Measurements from ENCODE around the gene PEAK1. TPM values are rescaled to one million over a fixed set of nuclear protein-coding genes. Genes with fewer than 3 reads are reported as not detected.

PEAK1 gene
- total and polyA plus RNA-seq, 2 donors (not counting 3 experiments of a cell fraction or from before 2014, with no cell fraction given), result 17.9 to 91.9 TPM

DNA sequence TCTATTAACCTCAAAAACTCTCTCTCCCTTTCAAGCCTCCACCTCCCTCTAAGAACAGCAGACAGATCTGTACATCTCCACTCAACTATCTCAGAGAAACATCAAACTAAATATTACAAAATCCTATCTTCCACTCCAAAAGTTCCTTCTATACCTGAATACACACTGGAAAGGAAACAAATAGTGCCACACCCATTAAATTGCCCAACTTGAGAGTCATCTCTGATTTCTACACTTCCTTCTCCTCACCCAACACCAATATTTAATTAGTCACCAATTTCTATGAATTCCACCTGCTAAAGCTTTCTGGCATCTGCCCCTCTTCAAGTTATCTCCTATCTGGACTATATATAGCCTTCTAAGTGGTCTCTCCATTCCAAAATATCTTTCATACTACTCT is 65.8 kb downstream of the PEAK1 start:
- H3K9me3 ChIP-seq (replicated peaks; ENCODE audit: control insufficient read depth, insufficient read depth, low read length), result no peaks in the 10 kb centered on the region
- H3K9ac ChIP-seq (replicated peaks; ENCODE audit: extremely low read depth, insufficient read depth, low read length), result no peak overlapping the region
- intact Hi-C loops (cut with micrococcal nuclease), result loop anchor here (10.0 kb wide), 1 partner anchor 51 kb away; no protein-coding TSS in a partner anchor
- no peak overlapping the region for H3K27ac ChIP-seq (ENCODE audit: insufficient read depth, low read depth, low read length)
- H3K4me1 ChIP-seq (ENCODE audit: control insufficient read depth, extremely low read depth, insufficient read depth, low read length), result no peaks in the 10 kb centered on the region
- no peak overlapping the region for H3K4me2 ChIP-seq (ENCODE audit: insufficient read depth, low read length)
- CTCF ChIA-PET, result no interaction called here
- FAIRE-seq (no peak), DNase-seq (ENCODE audit: low read depth, low spot score) (no peak)
- TF ChIP-seq FOS (IDR thresholded peaks at IDR 0.05; ENCODE audit: borderline replicate concordance, insufficient read depth, low read length) (no peak), MYC (IDR thresholded peaks at IDR 0.05; ENCODE audit: low read depth, low read length) (no peak)
- peaks cover 7% of the 10 kb centered on the region for H4K20me1 ChIP-seq (replicated peaks; ENCODE audit: control insufficient read depth, extremely low read depth, insufficient read depth, low read length)
- BruUV-seq (replicated peaks), result no TSS peak
- H3K4me3 ChIP-seq (replicated peaks in 1 of 3; ENCODE audit: insufficient read depth in 1 of 3, low read depth in 1 of 3, low read length in 3 of 3), result no peak overlapping the region
- H3K36me3 ChIP-seq (ENCODE audit: control insufficient read depth in 2 of 2, extremely low read depth in 1 of 2, insufficient read depth in 2 of 2, low read length in 2 of 2), result no peaks in the 10 kb centered on the region
- H3K79me2 ChIP-seq (ENCODE audit: control insufficient read depth, insufficient read depth, low read length), result peaks cover 52% of the 10 kb centered on the region
- dilution Hi-C loops (cut with MboI; ENCODE audit: extremely low pct_ligation_motif_present, low sequenced_read_pairs), result no loop called here
- H3K9me1 ChIP-seq (replicated peaks; ENCODE audit: control insufficient read depth, extremely low read depth, insufficient read depth, low read length), result no peaks in the 10 kb centered on the region
- H3K27me3 ChIP-seq (ENCODE audit: control insufficient read depth in 2 of 2, insufficient read depth in 2 of 2, low read length in 2 of 2), result no peaks in the 10 kb centered on the region
- POLR2A ChIA-PET, result no interaction called here
- H2AFZ ChIP-seq (ENCODE audit: low read depth, low read length), result no peak overlapping the region

GRCh38 chr15:77352887-77353286 is 67.0 kb downstream of the PEAK1 start:
- H4K20me1 ChIP-seq (replicated peaks; ENCODE audit: control insufficient read depth, extremely low read depth, insufficient read depth, low read length), result peaks cover 2% of the 10 kb centered on the region
- peaks cover 44% of the 10 kb centered on the region for H3K79me2 ChIP-seq (ENCODE audit: control insufficient read depth, insufficient read depth, low read length)
- no peak overlapping the region for H3K27ac ChIP-seq (ENCODE audit: insufficient read depth, low read depth, low read length)
- H3K9me1 ChIP-seq (replicated peaks; ENCODE audit: control insufficient read depth, extremely low read depth, insufficient read depth, low read length), result no peaks in the 10 kb centered on the region
- DNase-seq (ENCODE audit: low read depth, low spot score) (no peak), FAIRE-seq (no peak)
- H3K9ac ChIP-seq (replicated peaks; ENCODE audit: extremely low read depth, insufficient read depth, low read length), result no peak overlapping the region
- peaks cover 4% of the 10 kb centered on the region for H3K4me1 ChIP-seq (ENCODE audit: control insufficient read depth, extremely low read depth, insufficient read depth, low read length)
- dilution Hi-C loops (cut with MboI; ENCODE audit: extremely low pct_ligation_motif_present, low sequenced_read_pairs), result no loop called here
- H3K27me3 ChIP-seq (ENCODE audit: control insufficient read depth in 2 of 2, insufficient read depth in 2 of 2, low read length in 2 of 2), result no peaks in the 10 kb centered on the region
- no peak overlapping the region for H2AFZ ChIP-seq (ENCODE audit: low read depth, low read length)
- ChIA-PET CTCF (interaction anchor here (1.0 kb wide), 1 partner anchor 144 kb away, joined by 3 read pairs; no protein-coding TSS in a partner anchor), POLR2A (no interaction called here)
- no peaks in the 10 kb centered on the region for H3K9me3 ChIP-seq (replicated peaks; ENCODE audit: control insufficient read depth, insufficient read depth, low read length)
- TF ChIP-seq POLR2A (IDR thresholded peaks at IDR 0.05; ENCODE audit: low read depth, low read length) (no peak), MAX (IDR thresholded peaks at IDR 0.05; ENCODE audit: insufficient read depth, insufficient read length) (no peak), MYC (IDR thresholded peaks at IDR 0.05; ENCODE audit: low read depth, low read length) (no peak), EZH2 (IDR thresholded peaks at IDR 0.05; ENCODE audit: borderline replicate concordance, low read depth, low read length, severe bottlenecking) (no peak), POLR2AphosphoS5 (IDR thresholded peaks at IDR 0.05; ENCODE audit: insufficient read depth, low read depth, low read length) (no peak), FOS (IDR thresholded peaks at IDR 0.05; ENCODE audit: borderline replicate concordance, insufficient read depth, low read length) (no peak), JUN (IDR thresholded peaks at IDR 0.05; ENCODE audit: borderline replicate concordance, insufficient read depth, insufficient read length, low read depth) (no peak), GATA2 (IDR thresholded peaks at IDR 0.05; ENCODE audit: insufficient read depth, insufficient read length, low read depth, low read length) (no peak)
- TF ChIP-seq, protein P1, sequence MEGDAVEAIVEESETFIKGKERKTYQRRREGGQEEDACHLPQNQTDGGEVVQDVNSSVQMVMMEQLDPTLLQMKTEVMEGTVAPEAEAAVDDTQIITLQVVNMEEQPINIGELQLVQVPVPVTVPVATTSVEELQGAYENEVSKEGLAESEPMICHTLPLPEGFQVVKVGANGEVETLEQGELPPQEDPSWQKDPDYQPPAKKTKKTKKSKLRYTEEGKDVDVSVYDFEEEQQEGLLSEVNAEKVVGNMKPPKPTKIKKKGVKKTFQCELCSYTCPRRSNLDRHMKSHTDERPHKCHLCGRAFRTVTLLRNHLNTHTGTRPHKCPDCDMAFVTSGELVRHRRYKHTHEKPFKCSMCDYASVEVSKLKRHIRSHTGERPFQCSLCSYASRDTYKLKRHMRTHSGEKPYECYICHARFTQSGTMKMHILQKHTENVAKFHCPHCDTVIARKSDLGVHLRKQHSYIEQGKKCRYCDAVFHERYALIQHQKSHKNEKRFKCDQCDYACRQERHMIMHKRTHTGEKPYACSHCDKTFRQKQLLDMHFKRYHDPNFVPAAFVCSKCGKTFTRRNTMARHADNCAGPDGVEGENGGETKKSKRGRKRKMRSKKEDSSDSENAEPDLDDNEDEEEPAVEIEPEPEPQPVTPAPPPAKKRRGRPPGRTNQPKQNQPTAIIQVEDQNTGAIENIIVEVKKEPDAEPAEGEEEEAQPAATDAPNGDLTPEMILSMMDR (IDR thresholded peaks at IDR 0.05; ENCODE audit: extremely low read depth in 1 of 2, insufficient read depth in 1 of 2, low read depth in 1 of 2, low read length in 2 of 2), result no peak
- no TSS peak for BruUV-seq (replicated peaks)
- no peak overlapping the region for H3K4me2 ChIP-seq (ENCODE audit: insufficient read depth, low read length)
- H3K36me3 ChIP-seq (ENCODE audit: control insufficient read depth in 2 of 2, extremely low read depth in 1 of 2, insufficient read depth in 2 of 2, low read length in 2 of 2), result no peaks in the 10 kb centered on the region
- intact Hi-C loops (cut with micrococcal nuclease), result loop anchor here (10.0 kb wide), 1 partner anchor 52 kb away; no protein-coding TSS in a partner anchor
- H3K4me3 ChIP-seq (replicated peaks in 1 of 3; ENCODE audit: insufficient read depth in 1 of 3, low read depth in 1 of 3, low read length in 3 of 3), result no peak overlapping the region
